CD8-positive, alpha-beta memory T cell (primary cell): ENCODE results near the gene DOCK2. TPM values are rescaled to one million over a fixed set of nuclear protein-coding genes. Genes with fewer than 3 reads are reported as not detected.

Source experiments
- CTCF ChIA-PET: fragments of 350-600 bp; sonication (Branson Sonifier 250); formaldehyde crosslinking; loops from one replicate; lab custom pipeline; 2021; ENCODE audit warnings: antibody characterized with exemption; lab: Charles Lee
- POLR2A ChIA-PET: fragments of 350-600 bp; sonication (Branson Sonifier 250); formaldehyde crosslinking; loops from one replicate; lab custom pipeline; 2021; ENCODE audit warnings: antibody characterized with exemption; lab: Charles Lee
- DNase-seq, 5 donors: peaks; one replicate each; pipeline versions ENCODE4 v3.0.0 to v3.0.0-alpha.2; 2020 to 2022; ENCODE audit warnings: mixed read lengths in 1 of 5
- H3K27ac ChIP-seq: one replicate; pipeline ENCODE4 v1.7.0; 2013; ENCODE audit warnings: low read depth, mild to moderate bottlenecking, low read length, moderate library complexity
- H3K27me3 ChIP-seq: 2 replicates; pipeline ENCODE4 v1.7.0; 2013; ENCODE audit warnings: low read length, mild to moderate bottlenecking; ENCODE audit not compliant: insufficient read depth, poor library complexity, severe bottlenecking
- H3K36me3 ChIP-seq: 2 replicates; pipeline ENCODE4 v1.7.0; 2013; ENCODE audit warnings: mild to moderate bottlenecking, low read length, moderate library complexity; ENCODE audit not compliant: insufficient read depth
- H3K4me1 ChIP-seq: 2 replicates; pipeline ENCODE4 v1.7.0; 2013; ENCODE audit warnings: mild to moderate bottlenecking, low read length, moderate library complexity; ENCODE audit not compliant: insufficient read depth
- H3K4me3 ChIP-seq: 2 replicates; pipeline ENCODE4 v1.7.0; 2013; ENCODE audit warnings: mild to moderate bottlenecking, low read length
- H3K9me3 ChIP-seq: 2 replicates; pipeline ENCODE4 v1.7.0; 2013; ENCODE audit warnings: mild to moderate bottlenecking, low read length
- H3K27ac Mint-ChIP-seq, 8 donors: one replicate each; pipeline ENCODE4 v1.8.0; 2020 to 2021; ENCODE audit warnings: mixed read lengths in 8 of 8, mild to moderate bottlenecking in 6 of 8, inconsistent platforms in 3 of 8, moderate library complexity in 3 of 8
- H3K27me3 Mint-ChIP-seq, 2 donors: one replicate each; pipeline ENCODE4 v1.8.0; 2020 to 2021; ENCODE audit warnings: mixed read lengths in 2 of 2, mild to moderate bottlenecking in 1 of 2, moderate library complexity in 1 of 2
- H3K36me3 Mint-ChIP-seq, 3 donors: one replicate each; pipeline ENCODE4 v1.8.0; 2020 to 2021; ENCODE audit warnings: mixed read lengths in 3 of 3, inconsistent platforms in 1 of 3, mild to moderate bottlenecking in 1 of 3
- H3K4me1 Mint-ChIP-seq, 3 donors: one replicate each; pipeline ENCODE4 v1.8.0; 2020 to 2021; ENCODE audit warnings: mixed read lengths in 3 of 3, inconsistent platforms in 1 of 3, mild to moderate bottlenecking in 1 of 3
- H3K4me3 Mint-ChIP-seq, 7 donors: one replicate each; pipeline ENCODE4 v1.8.0; 2020 to 2021; ENCODE audit warnings: mixed read lengths in 7 of 7, mild to moderate bottlenecking in 6 of 7, moderate library complexity in 4 of 7, inconsistent platforms in 2 of 7
- H3K9me3 Mint-ChIP-seq, 5 donors: one replicate each; pipeline ENCODE4 v1.8.0; 2020 to 2022; ENCODE audit warnings: mixed read lengths in 5 of 5, mild to moderate bottlenecking in 3 of 5, moderate library complexity in 2 of 5, inconsistent platforms in 1 of 5
- polyA plus RNA-seq: library from polyadenylated mRNA; unstranded; fragments of 300-500 nt; fragmentation: Illumina TruSeq; gene quantifications from one replicate; pipeline ENCODE4 v1.2.3, GENCODE V29; 2021
- total RNA-seq, 2 experiments: library from RNA; stranded (reverse); gene quantifications; one replicate each; pipeline ENCODE4 v1.2.3, GENCODE V29; 2021

The DOCK2 gene
- total and polyA plus RNA-seq, 3 experiments from 2014 or later, result 102 to 157 (median 155) TPM

DNA sequence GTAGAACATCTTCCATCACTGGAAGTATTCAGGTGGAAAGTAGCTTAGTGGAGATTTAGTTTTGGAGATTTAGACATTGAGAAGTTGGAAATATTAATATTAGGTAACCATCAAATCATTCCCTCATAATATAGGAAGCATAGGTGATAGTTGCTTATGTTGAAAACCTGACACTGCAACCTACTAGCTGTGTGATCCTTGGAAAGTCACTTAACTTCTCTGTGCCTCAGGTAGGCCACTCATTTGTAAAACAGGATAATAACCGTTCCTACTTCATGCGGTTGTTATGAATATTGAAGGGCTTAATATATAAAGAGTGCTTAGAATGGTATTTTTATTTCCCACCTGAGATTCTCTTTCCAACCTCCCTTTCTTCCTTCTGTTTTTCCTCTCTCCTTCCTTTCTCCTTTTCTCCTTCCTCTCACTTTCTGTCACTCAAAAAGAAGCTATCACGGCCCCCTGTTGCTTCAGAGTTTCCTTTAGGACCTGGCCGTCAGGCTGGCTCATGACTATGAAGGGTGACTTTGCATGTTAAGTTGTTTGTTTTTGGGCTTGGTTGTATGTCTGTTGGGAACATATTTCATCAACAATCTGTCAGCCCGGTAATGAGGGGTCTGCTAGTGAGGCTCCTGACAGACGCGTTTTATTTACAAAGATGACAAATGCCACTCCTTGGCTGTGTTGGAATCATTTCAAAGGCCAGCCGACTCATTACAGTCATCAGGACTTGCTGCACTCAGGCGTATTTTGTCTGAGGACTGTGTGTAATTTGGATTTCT, 31.0 kb downstream of the DOCK2 start:
- H3K4me3 Mint-ChIP-seq, result peak overlapping the region in 1 of 7 donors; percentile 51
- Histone ChIP-seq H3K4me3 (no peak overlapping the region), H3K4me1 (peaks cover 6% of the 10 kb centered on the region), H3K36me3 (peaks cover 5% of the 10 kb centered on the region), H3K27ac (no peak overlapping the region), H3K27me3 (no peaks in the 10 kb centered on the region), H3K9me3 (no peaks in the 10 kb centered on the region)
- DNase-seq, result no peak
- POLR2A ChIA-PET, result no interaction called here
- peaks cover 40 to 74% (median 72%) of the 10 kb centered on the region in 3 donors for H3K4me1 Mint-ChIP-seq
- CTCF ChIA-PET, result interaction anchor here (2.0 kb wide), 1 partner anchor 8 kb away, joined by 4 read pairs; no protein-coding TSS in a partner anchor
- no peaks in the 10 kb centered on the region for H3K9me3 Mint-ChIP-seq
- H3K27me3 Mint-ChIP-seq, result no peaks in the 10 kb centered on the region
- peaks cover 13 to 66% (median 21%) of the 10 kb centered on the region in 3 donors for H3K36me3 Mint-ChIP-seq
- H3K27ac Mint-ChIP-seq, result peak overlapping the region in 5 of 8 donors; percentile 35 to 96 (median 53)

DNA sequence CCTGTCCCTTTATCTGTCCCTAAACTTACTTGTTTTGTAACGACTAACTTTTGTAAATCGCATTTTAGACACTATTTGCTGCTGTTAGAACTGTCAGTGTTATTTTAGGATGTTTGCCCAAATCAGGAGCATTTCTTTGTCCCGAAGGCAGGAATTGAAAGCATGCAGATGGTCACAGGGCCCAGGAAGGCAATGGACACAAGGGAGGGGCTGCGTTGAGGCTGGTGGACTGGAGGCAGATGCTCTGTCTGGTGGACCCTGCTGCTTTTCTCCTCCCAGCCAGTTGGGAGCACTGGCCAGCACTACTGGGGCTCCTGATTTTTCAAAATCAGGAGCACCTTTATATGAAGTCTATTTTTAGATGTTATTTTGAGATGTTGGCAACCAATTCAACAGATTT, 31.7 kb downstream of the DOCK2 start:
- DNase-seq, result no peak
- peak overlapping the region in 1 of 8 donors; percentile 51 for H3K27ac Mint-ChIP-seq
- no peaks in the 10 kb centered on the region for H3K9me3 ChIP-seq
- H3K27me3 Mint-ChIP-seq, result no peaks in the 10 kb centered on the region
- H3K4me3 Mint-ChIP-seq, result no peak overlapping the region
- CTCF ChIA-PET, result interaction anchor here (2.0 kb wide), 1 partner anchor 9 kb away, joined by 4 read pairs; no protein-coding TSS in a partner anchor
- peaks cover 33 to 68% (median 65%) of the 10 kb centered on the region in 3 donors for H3K4me1 Mint-ChIP-seq
- peaks cover 8 to 65% (median 22%) of the 10 kb centered on the region in 3 donors for H3K36me3 Mint-ChIP-seq
- no peaks in the 10 kb centered on the region for H3K4me1 ChIP-seq
- H3K27me3 ChIP-seq, result no peaks in the 10 kb centered on the region
- H3K27ac ChIP-seq, result no peak overlapping the region
- H3K4me3 ChIP-seq, result no peak overlapping the region
- H3K9me3 Mint-ChIP-seq, result no peaks in the 10 kb centered on the region
- peaks cover 8% of the 10 kb centered on the region for H3K36me3 ChIP-seq
- POLR2A ChIA-PET, result no interaction called here

DNA sequence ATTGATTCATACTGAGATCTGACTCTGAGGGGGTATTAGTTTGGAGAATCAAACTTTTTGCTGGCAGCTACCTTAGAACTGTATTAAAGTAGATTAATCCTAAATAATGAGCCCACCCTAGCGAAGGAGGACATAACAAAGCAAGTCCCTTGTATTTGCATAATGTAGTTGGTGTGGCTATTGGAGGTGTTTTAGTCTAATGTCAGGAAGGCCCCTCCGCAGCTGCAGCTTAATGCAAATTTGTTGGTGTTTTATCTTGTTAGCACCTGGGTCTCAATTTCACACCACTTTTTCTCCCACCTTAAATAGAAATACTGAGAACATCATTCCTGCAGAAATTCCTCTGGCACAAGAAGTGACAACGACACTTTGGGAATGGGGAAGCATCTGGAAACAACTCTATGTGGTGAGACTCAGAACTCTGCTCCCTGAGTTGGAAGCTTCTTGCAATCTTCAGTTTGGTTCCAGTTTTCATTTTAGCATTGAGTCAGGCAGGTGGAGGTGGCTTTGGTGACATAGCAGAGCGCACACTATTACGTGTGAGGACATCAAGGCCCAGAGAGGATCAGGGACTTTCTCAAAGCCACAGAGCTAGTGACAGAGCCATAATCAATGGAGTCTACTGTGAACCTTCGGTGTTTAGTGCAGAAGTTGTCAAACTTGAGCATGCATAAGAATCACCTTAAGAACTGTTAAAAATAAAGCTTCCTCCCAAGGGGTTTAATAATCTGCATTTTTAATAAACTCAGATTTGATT, 33.9 kb downstream of the DOCK2 start:
- Histone ChIP-seq H3K36me3 (peaks cover 30% of the 10 kb centered on the region), H3K27ac (no peak overlapping the region), H3K4me3 (no peak overlapping the region), H3K4me1 (no peaks in the 10 kb centered on the region), H3K9me3 (no peaks in the 10 kb centered on the region), H3K27me3 (no peaks in the 10 kb centered on the region)
- Mint-ChIP-seq H3K27me3 (no peaks in the 10 kb centered on the region), H3K9me3 (no peaks in the 10 kb centered on the region), H3K27ac (peak overlapping the region in 3 of 8 donors; percentile 36 to 72 (median 47)), H3K36me3 (peaks cover 0 to 78% (median 25%) of the 10 kb centered on the region in 3 donors), H3K4me3 (no peak overlapping the region), H3K4me1 (peaks cover 19 to 48% (median 48%) of the 10 kb centered on the region in 3 donors)
- POLR2A ChIA-PET, result no interaction called here
- CTCF ChIA-PET, result interaction anchor here (1.1 to 1.6 kb wide), 2 partner anchors 19 to 87 kb away, joined by 3 read pairs; partner anchors contain the start of gene SPDL1
- DNase-seq, result no peak

DNA sequence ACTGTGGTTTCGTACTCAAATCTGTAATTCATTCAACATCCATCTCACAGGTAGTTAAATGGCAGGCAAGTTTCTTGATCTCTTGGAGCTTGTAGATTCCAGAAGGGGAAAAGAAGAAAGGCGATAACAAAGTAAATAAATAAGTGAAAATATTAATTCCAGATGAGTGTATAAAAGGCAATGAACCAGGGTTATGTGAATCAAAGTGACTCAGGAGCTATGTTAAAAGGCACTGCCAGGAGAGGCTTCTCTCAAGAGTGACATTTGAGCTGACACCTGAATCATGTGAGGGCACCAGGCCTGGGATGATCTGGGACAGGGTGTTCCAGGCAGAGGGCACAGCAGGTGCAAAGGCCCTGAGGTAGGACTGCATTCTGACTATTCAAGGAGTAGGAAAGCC, 45.0 kb downstream of the DOCK2 start:
- no peak for DNase-seq
- no peaks in the 10 kb centered on the region for H3K9me3 Mint-ChIP-seq
- no peak overlapping the region for H3K4me3 Mint-ChIP-seq
- ChIA-PET CTCF (no interaction called here), POLR2A (no interaction called here)
- H3K4me1 ChIP-seq, result no peaks in the 10 kb centered on the region
- no peaks in the 10 kb centered on the region for H3K9me3 ChIP-seq
- H3K4me3 ChIP-seq, result no peak overlapping the region
- peaks cover 0 to 4% (median 0%) of the 10 kb centered on the region in 3 donors for H3K4me1 Mint-ChIP-seq
- H3K27ac ChIP-seq, result no peak overlapping the region
- H3K36me3 ChIP-seq, result peaks cover 49% of the 10 kb centered on the region
- no peaks in the 10 kb centered on the region for H3K27me3 ChIP-seq
- H3K27ac Mint-ChIP-seq, result peak overlapping the region in 2 of 8 donors; percentile 40 to 70
- peaks cover 9 to 88% (median 48%) of the 10 kb centered on the region in 3 donors for H3K36me3 Mint-ChIP-seq
- no peaks in the 10 kb centered on the region for H3K27me3 Mint-ChIP-seq

DNA sequence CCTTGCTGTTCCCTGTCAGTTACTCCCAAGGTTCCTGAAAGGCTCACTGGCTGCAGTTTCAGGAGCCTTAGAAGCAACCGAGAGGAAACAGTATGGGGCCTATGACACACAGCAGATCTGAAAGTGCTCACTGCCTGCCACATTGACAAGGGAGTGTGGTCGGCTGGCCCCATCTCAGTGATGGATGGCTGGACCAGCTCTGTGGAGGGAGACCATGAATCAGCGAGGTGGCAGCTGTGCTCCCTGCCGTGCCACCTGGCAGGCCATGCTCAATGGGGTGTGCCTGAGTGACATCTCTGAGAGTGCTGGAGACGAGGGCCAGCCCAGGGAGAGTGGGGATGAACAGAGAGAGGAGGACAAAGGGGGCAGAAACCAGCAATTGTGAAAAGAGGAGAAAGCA, 49.1 kb downstream of the DOCK2 start:
- no peaks in the 10 kb centered on the region for H3K9me3 Mint-ChIP-seq
- peak overlapping the region in 2 of 8 donors; percentile 63 to 79 for H3K27ac Mint-ChIP-seq
- Histone ChIP-seq H3K9me3 (no peaks in the 10 kb centered on the region), H3K4me3 (no peak overlapping the region), H3K36me3 (peaks cover 75% of the 10 kb centered on the region), H3K27ac (no peak overlapping the region), H3K4me1 (no peaks in the 10 kb centered on the region), H3K27me3 (no peaks in the 10 kb centered on the region)
- H3K4me1 Mint-ChIP-seq, result peaks cover 0 to 4% (median 3%) of the 10 kb centered on the region in 3 donors
- CTCF ChIA-PET, result no interaction called here
- no peaks in the 10 kb centered on the region for H3K27me3 Mint-ChIP-seq
- POLR2A ChIA-PET, result no interaction called here
- H3K4me3 Mint-ChIP-seq, result no peak overlapping the region
- no peak for DNase-seq
- peaks cover 13 to 96% (median 54%) of the 10 kb centered on the region in 3 donors for H3K36me3 Mint-ChIP-seq

DNA sequence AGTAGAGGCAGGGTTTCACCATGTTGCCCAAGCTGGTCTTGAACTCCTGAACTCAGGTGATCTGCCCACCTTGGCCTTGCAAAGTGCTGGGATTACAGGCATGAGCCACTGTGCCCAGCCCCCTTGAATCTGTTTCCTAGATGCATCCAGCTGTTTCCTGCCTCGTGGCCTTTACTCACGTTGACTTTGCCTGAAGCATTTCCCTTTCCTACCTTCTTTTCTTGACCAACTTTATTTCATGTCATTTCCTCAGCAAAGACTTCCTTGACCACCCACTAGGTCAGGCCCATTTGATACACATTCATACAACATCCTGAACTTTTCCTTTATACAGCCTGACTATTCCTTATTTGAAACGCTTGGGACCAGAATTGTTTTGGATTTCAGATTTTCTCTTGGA, 51.0 kb downstream of the DOCK2 start:
- Mint-ChIP-seq H3K36me3 (peaks cover 4 to 94% (median 46%) of the 10 kb centered on the region in 3 donors), H3K27ac (peak overlapping the region in 4 of 8 donors; percentile 1 to 33 (median 8)), H3K4me3 (no peak overlapping the region), H3K27me3 (no peaks in the 10 kb centered on the region), H3K4me1 (peaks cover 0 to 3% (median 3%) of the 10 kb centered on the region in 3 donors), H3K9me3 (no peaks in the 10 kb centered on the region)
- no peak for DNase-seq
- no peaks in the 10 kb centered on the region for H3K27me3 ChIP-seq
- no peaks in the 10 kb centered on the region for H3K4me1 ChIP-seq
- ChIA-PET CTCF (no interaction called here), POLR2A (no interaction called here)
- no peaks in the 10 kb centered on the region for H3K9me3 ChIP-seq
- no peak overlapping the region for H3K27ac ChIP-seq
- peaks cover 69% of the 10 kb centered on the region for H3K36me3 ChIP-seq
- no peak overlapping the region for H3K4me3 ChIP-seq

DNA sequence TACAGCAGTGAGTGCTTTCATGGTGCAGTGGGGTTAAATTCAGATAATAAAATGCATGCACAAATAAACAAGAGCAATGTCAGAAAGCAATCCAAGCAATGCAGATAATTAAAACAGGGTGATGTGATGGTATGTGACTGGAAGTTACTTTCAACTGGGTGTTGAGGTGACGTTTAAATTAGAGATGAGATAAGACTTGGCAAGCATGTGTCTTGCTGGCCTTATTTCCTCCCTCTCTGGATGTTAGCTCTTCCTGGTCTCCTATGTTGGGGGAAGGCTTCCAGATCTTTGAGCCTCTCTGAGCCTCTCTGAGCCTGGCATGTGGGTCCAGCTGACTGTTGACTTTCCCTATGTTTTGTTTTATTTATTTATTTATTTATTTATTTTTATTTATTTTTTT, 54.4 kb downstream of the DOCK2 start:
- Histone ChIP-seq H3K36me3 (peaks cover 52% of the 10 kb centered on the region), H3K4me1 (no peaks in the 10 kb centered on the region), H3K9me3 (no peaks in the 10 kb centered on the region), H3K27me3 (no peaks in the 10 kb centered on the region), H3K4me3 (no peak overlapping the region), H3K27ac (no peak overlapping the region)
- Mint-ChIP-seq H3K36me3 (peaks cover 4 to 93% (median 44%) of the 10 kb centered on the region in 3 donors), H3K27me3 (no peaks in the 10 kb centered on the region), H3K4me3 (no peak overlapping the region), H3K27ac (peak overlapping the region in 3 of 8 donors; percentile 37 to 72 (median 64)), H3K9me3 (no peaks in the 10 kb centered on the region), H3K4me1 (peaks cover 0 to 3% (median 0%) of the 10 kb centered on the region in 3 donors)
- ChIA-PET POLR2A (no interaction called here), CTCF (no interaction called here)
- no peak for DNase-seq
